Caco-2 (cell line): ENCODE results near the gene ZBTB22. TPM values are rescaled to one million over a fixed set of nuclear protein-coding genes. Genes with fewer than 3 reads are reported as not detected.

Experiments
- BruUV-seq: library from RNA; stranded (reverse); fragments of 400-500 nt; replicated peaks from 2 replicates; lab custom pipeline; 2021; lab: Mats Ljungman, UMichigan
- CTCF ChIA-PET: fragments of 300-600 bp; sonication (Branson Sonifier 250); formaldehyde crosslinking; loops from one replicate; lab custom pipeline; 2022; ENCODE audit warnings: antibody characterized with exemption; lab: Charles Lee
- POLR2A ChIA-PET: fragments of 300-600 bp; sonication (Branson Sonifier 250); formaldehyde crosslinking; loops from one replicate; lab custom pipeline; 2022; ENCODE audit warnings: antibody characterized with exemption; lab: Charles Lee
- DNase-seq, 2 experiments: peaks; one replicate each; pipeline versions ENCODE4 v3.0.0 to v3.0.0-alpha.2; 2020 to 2022
- H3K27me3 ChIP-seq: replicated peaks from 2 replicates; pipeline ENCODE4 v1.6.0; 2011; ENCODE audit warnings: low read length; ENCODE audit not compliant: control insufficient read depth, insufficient read depth
- H3K36me3 ChIP-seq: 2 replicates; pipeline ENCODE4 v1.5.1; 2011; ENCODE audit warnings: low read length; ENCODE audit not compliant: control insufficient read depth, insufficient read depth
- H3K4me1 ChIP-seq: fragments of 250-450 bp; sonication (Bioruptor Pico); 2 replicates; pipeline ENCODE4 v1.5.1; 2020; ENCODE audit warnings: mild to moderate bottlenecking
- H3K4me3 ChIP-seq: 2 replicates; pipeline ENCODE4 v1.5.1; 2011; ENCODE audit warnings: low read depth, mild to moderate bottlenecking, control low read depth, low read length
- H3K9me3 ChIP-seq: fragments of 250-450 bp; sonication (Bioruptor Pico); 2 replicates; pipeline ENCODE4 v1.5.1; 2020; ENCODE audit warnings: mild to moderate bottlenecking, moderate library complexity
- H3K27ac Mint-ChIP-seq: one replicate; pipeline ENCODE4 v1.8.0; 2022; ENCODE audit warnings: mixed read lengths; ENCODE audit not compliant: unreplicated experiment
- H3K27me3 Mint-ChIP-seq: one replicate; pipeline ENCODE4 v1.8.0; 2022; ENCODE audit warnings: mixed read lengths; ENCODE audit not compliant: insufficient read depth, unreplicated experiment
- H3K36me3 Mint-ChIP-seq: one replicate; pipeline ENCODE4 v1.8.0; 2022; ENCODE audit warnings: mild to moderate bottlenecking, mixed read lengths; ENCODE audit not compliant: insufficient read depth, unreplicated experiment
- H3K4me1 Mint-ChIP-seq: one replicate; pipeline ENCODE4 v1.8.0; 2022; ENCODE audit warnings: low read depth, mixed read lengths; ENCODE audit not compliant: unreplicated experiment
- H3K4me3 Mint-ChIP-seq: one replicate; pipeline ENCODE4 v1.8.0; 2022; ENCODE audit warnings: mild to moderate bottlenecking, moderate library complexity, mixed read lengths; ENCODE audit not compliant: unreplicated experiment
- H3K9me3 Mint-ChIP-seq: one replicate; pipeline ENCODE4 v1.8.0; 2022; ENCODE audit warnings: mixed read lengths; ENCODE audit not compliant: unreplicated experiment
- CTCF ChIP-seq, 2 experiments: fragments of 200-600 bp in 1 of 2; IDR thresholded peaks; 1 replicate in 1 of 2; 2 replicates in 1 of 2; pipeline versions ENCODE4 v1.5.1 to v1.8.0; 2011 to 2022; ENCODE audit warnings: antibody characterized with exemption in 1 of 2, control low read depth in 1 of 2, inconsistent platforms in 1 of 2, low read depth in 1 of 2, low read length in 1 of 2, mild to moderate bottlenecking in 1 of 2, moderate library complexity in 1 of 2; ENCODE audit not compliant: insufficient read depth in 1 of 2, severe bottlenecking in 1 of 2, unreplicated experiment in 1 of 2
- intact Hi-C: fragments of 100-400 bp; cut with micrococcal nuclease; formaldehyde crosslinking; loops from one replicate; pipeline ENCODE4 v1.10.0; 2022; ENCODE audit not compliant: unreplicated experiment
- total RNA-seq: library from RNA; stranded (reverse); gene quantifications from 2 replicates; pipeline ENCODE4 v1.2.3, GENCODE V29; 2022

ZBTB22 gene
- total RNA-seq, 1 experiment from 2014 or later = 11.5 TPM

- peak within 1 kb of the TSS; percentile 85 for H3K4me3 ChIP-seq
- Mint-ChIP-seq H3K27ac (peak within 1 kb of the TSS; percentile 97), H3K27me3 (no peaks in the 10 kb centered on the region), H3K4me1 (peaks cover 14% of the 10 kb centered on the region), H3K4me3 (peak within 1 kb of the TSS; percentile 98), H3K36me3 (peaks cover 54% of the 10 kb centered on the region), H3K9me3 (no peaks in the 10 kb centered on the region)
- intact Hi-C loops = loop anchor here (5.0 kb wide), 1 partner anchor 33 kb away; no protein-coding TSS in a partner anchor
- TSS peak; percentile 31 for BruUV-seq
- ChIA-PET CTCF (interaction anchor here (2.2 kb wide), 1 partner anchor 14 kb away, joined by 15 read pairs; no protein-coding TSS in a partner anchor), POLR2A (interaction anchor here (0.6 kb wide), 1 partner anchor 320 kb away, joined by 4 read pairs; no protein-coding TSS in a partner anchor)
- H3K27me3 ChIP-seq = no peaks in the 10 kb centered on the region
- H3K9me3 ChIP-seq = no peaks in the 10 kb centered on the region
- DNase-seq = peak; percentile 49 to 53
- no peak for TF ChIP-seq CTCF (IDR thresholded peaks at IDR 0.05; ENCODE audit: insufficient read depth in 1 of 2, low read depth in 1 of 2, low read length in 1 of 2, severe bottlenecking in 1 of 2, unreplicated experiment in 1 of 2)
- H3K4me1 ChIP-seq = peaks cover 19% of the 10 kb centered on the region
- H3K36me3 ChIP-seq = peaks cover 5% of the 10 kb centered on the region
Measured at GRCh38 chr6:33313709-33314514, 3.6 kb downstream of the ZBTB22 start, which contains the start of gene TAPBP. Gene TAPBP, minus strand, starts transcription at chr6:33314078. Its CDS starts 37 bp downstream, at chr6:33314041.

GRCh38 chr6:33313105-33313708 is 4.3 kb downstream of the ZBTB22 start:
- Histone ChIP-seq H3K4me1 (peaks cover 15% of the 10 kb centered on the region), H3K4me3 (peak overlapping the region; percentile 85), H3K9me3 (no peaks in the 10 kb centered on the region), H3K36me3 (peaks cover 4% of the 10 kb centered on the region), H3K27me3 (no peaks in the 10 kb centered on the region)
- ChIA-PET CTCF (interaction anchor here (1.6 to 2.2 kb wide), 2 partner anchors 14 to 113 kb away, joined by 4 to 15 read pairs; no protein-coding TSS in a partner anchor), POLR2A (interaction anchor here (0.6 to 0.7 kb wide), 2 partner anchors 321 to 1220 kb away, joined by 3 to 4 read pairs; no protein-coding TSS in a partner anchor)
- H3K4me3 Mint-ChIP-seq = peak overlapping the region; percentile 98
- peak in 1 of 2 experiments; percentile 47 for DNase-seq
- no peaks in the 10 kb centered on the region for H3K27me3 Mint-ChIP-seq
- H3K4me1 Mint-ChIP-seq = peaks cover 8% of the 10 kb centered on the region
- TF ChIP-seq CTCF (IDR thresholded peaks at IDR 0.05; ENCODE audit: insufficient read depth in 1 of 2, low read depth in 1 of 2, low read length in 1 of 2, severe bottlenecking in 1 of 2, unreplicated experiment in 1 of 2) = no peak
- H3K9me3 Mint-ChIP-seq = no peaks in the 10 kb centered on the region
- peaks cover 47% of the 10 kb centered on the region for H3K36me3 Mint-ChIP-seq
- H3K27ac Mint-ChIP-seq = peak overlapping the region; percentile 97
- intact Hi-C loops = loop anchor here (5.0 kb wide), 1 partner anchor 34 kb away; no protein-coding TSS in a partner anchor
- no TSS peak for BruUV-seq
